Fibroblast of villous mesenchyme (primary cell): Measurements from ENCODE around the gene AP2M1. TPM values are rescaled to one million over a fixed set of nuclear protein-coding genes. Genes with fewer than 3 reads are reported as not detected.

Experiments
- DNase-seq: peaks from one replicate; pipeline ENCODE4 v3.0.0-alpha.2; 2010; ENCODE audit warnings: low read depth
- H3K4me3 ChIP-seq: 2 replicates; pipeline ENCODE4 v1.5.1; 2011; ENCODE audit warnings: low read depth, mild to moderate bottlenecking, low read length
- CTCF ChIP-seq: IDR thresholded peaks from 2 replicates; pipeline ENCODE4 v1.5.1; 2012; ENCODE audit warnings: low read depth, mild to moderate bottlenecking, low read length; ENCODE audit not compliant: insufficient read depth
- total RNA-seq: library from RNA; depleted of rRNA; stranded (reverse); fragments of >200 nt; gene quantifications from 2 replicates; pipeline ENCODE4 v1.2.3, GENCODE V29; 2012

AP2M1 gene
- total RNA-seq, 1 donor, result 469 TPM

DNA sequence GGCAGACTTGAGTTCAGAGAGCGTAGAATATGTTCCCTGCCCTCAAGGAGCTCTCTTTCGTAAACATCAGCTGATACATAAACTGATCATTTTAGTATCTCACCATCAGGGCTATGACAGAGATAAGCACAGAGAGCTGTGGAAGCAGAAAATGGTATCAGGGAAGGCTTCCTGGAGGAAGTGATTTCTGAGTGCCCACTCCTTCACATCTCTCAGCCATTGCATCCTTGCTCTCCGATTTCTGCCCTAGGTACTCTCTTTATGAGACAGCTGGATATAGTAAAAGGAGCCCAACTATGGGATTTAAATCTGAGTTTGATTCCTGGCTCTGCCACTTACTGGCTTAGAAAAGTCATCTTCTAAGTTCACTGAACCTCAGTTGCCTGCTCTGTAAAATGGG is 9.1 kb upstream of the AP2M1 start:
- no peak for TF ChIP-seq CTCF
- DNase-seq, result no peak

GRCh38 chr3:184166671-184167070 is 8.0 kb upstream of the AP2M1 start:
- no peak for TF ChIP-seq CTCF
- H3K4me3 ChIP-seq, result no peak overlapping the region
- DNase-seq, result no peak

More for the DNA sequence above, 9.1 kb upstream of the AP2M1 start:
- no peak overlapping the region for H3K4me3 ChIP-seq

GRCh38 chr3:184167786-184168185 is 6.9 kb upstream of the AP2M1 start:
- TF ChIP-seq CTCF, result no peak
- no peak for DNase-seq
- no peak overlapping the region for H3K4me3 ChIP-seq

DNA sequence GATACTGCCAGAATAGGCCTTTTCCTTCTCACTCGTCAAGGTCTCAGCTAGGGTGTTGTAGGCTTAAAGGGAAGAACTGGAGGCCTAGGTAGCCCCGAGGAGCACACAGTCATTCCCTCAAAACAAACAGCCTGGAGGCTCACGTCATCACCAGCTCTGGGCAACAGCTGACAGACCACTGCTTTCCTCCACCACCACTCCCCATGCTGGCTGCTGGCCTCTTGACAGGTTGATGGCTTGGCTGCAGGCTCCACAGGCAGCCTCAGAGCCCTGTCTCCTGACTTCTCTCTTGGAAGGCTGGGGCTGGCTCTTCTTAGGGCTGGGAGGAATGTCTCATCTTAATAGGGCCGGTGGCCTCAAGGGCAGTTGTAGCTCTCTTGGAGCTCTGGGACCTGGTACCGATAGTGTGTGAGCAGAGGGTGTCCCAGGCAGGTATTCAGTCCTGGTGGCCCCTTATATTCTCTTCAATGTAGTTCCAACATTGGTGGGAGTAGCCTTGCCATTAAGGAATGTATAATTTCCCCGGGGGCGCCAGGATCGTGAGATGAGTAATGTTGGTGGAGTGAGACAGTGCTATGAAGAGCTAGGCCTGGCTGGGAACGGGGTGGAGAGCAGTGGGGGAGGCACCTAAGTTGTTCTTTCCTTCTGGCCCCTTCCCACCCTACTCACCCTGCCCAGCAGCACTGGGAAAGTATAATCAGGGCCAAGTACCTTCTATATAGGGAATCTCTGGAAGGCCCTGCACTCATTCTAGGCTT is 6.1 kb upstream of the AP2M1 start:
- no peak overlapping the region for H3K4me3 ChIP-seq
- DNase-seq, result peak; percentile 86
- no peak for TF ChIP-seq CTCF

DNA sequence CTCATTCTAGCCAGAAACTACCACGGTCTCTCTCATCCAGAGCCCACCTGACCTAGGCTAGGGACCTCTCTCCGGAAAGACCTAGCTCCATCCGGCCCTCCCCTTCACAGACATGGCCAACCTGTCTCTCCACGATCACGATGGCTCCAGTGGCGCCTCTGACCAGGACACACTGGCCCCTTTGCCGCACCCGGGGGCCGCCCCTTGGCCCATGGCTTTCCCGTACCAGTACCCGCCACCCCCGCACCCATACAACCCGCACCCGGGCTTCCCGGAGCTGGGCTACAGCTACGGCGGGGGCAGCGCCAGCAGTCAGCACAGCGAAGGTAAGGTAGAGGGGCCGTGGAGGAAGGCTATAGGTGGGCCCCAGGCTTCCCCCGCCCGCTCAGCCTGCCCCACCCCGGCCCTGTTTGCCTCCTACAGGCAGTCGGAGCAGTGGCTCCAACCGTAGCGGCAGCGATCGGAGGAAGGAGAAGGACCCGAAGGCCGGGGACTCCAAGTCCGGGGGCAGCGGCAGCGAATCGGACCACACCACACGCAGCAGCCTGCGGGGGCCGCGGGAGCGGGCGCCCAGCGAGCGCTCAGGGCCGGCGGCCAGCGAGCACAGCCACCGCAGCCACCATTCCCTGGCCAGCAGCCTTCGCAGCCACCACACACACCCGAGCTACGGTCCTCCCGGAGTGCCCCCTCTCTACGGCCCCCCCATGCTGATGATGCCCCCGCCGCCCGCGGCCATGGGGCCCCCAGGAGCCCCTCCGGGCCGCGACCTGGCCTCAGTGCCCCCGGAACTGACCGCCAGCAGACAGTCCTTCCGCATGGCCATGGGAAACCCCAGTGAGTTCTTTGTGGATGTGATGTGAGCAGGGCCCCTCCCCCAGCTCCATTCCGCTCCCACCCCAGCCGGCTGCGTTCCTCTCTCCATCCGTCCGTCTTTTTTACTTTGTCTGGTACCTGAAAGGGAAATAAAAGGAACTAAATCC is 4.5 kb upstream of the AP2M1 start:
- TF ChIP-seq CTCF, result no peak
- no peak for DNase-seq
- no peak overlapping the region for H3K4me3 ChIP-seq

DNA sequence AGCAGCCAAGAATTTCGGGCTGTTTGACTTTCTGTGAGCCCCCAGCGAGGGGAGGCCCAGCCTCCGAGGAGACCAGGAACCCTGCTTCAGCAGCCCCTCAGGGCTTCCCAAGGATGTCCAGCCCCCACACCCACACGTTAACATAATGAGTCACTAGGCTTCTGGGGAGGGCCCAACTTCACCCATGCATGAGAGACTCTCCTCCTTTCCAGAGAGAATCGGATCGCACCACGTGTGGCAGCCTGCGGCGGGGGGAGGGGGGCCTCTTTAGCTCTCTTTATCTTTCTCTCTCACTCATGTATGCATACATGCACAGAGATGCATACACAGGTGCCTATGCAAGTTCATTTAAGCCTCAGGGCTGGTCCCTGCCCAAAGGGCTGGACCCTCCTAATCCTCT is 3.1 kb upstream of the AP2M1 start:
- TF ChIP-seq CTCF, result no peak
- no peak overlapping the region for H3K4me3 ChIP-seq
- DNase-seq, result peak; percentile 38
